ENCODE measurements around the gene SMYD3.
"Not testable (repeated sequence)": the region's sequence is repeated elsewhere in the genome, so short reads cannot be mapped to it uniquely, and the experiment has no call there.

Gene SMYD3

DNA sequence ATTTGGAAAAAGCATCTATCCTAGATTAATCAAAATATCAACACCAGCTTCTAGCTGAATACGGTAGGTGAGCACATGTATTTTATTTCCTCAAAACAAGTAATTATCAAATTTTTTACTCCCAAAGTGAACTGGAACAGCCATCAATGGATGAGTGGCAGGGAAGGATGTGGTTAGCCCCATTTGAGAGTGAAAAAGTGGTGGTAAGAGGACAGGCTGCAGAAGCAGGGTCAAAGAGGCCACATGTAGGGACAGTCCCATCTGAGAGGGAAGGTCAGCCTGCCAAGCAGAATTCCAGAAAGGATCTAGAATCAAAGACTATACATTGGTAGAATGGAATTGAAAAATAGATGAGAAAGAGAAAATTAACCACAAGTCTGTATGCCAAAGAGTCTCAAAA lies 163.8 kb downstream of the SMYD3 start:
- DNase-seq: no peak

DNA sequence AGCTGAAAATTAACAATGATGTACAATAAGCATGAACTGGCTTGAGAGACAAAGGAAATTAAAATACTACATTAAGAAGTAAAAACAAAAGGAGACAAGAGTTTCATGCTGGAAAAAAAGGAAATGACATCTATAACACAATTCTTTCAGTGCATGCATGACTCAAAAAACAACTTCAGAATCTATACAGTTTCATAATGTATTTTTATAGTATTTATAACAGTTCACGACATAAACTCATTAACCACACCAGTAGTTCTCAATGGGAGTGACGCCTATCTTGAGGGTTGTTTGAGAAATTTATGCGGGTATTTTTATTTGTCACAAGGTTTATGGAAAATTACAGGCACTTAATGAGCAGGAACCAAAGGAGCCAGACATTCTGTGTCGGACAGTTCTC lies 168.5 kb downstream of the SMYD3 start:
- no peak for DNase-seq

DNA sequence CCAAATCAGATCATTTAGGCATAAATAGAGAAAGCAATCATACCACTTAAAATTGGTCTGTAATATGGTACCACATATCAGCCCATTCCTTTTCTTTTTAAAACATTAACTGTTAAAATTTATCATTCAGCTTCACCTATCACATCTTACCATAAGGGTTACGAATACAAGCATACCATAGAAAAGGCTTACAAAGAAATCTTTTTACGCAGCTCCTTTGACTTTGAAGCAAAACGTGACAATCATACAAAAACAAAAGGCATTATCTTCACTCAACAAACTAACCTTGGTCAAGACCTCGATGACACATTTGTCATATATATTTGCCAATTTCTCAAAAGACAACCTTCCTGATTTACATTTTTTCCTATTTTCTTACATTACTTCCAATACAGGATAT lies 169.0 kb downstream of the SMYD3 start:
- DNase-seq: no peak

DNA sequence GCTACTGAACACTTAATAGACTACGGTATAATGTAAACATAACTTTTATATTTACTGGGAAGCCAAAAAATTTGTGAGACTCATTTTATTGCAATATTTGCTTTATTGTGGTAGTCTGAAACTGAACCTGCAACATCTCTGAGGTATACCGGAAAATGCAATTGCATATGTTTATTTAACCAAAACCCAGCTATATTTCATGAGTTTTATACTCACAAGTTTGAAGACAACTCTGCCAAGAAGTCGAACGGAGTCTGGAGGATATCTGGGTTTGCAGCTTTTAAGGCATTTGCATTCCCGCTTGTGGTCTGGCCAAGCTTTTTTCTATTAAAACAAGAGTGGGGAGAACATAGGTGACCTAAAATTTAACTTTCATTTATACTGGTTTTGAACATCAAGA lies 171.9 kb downstream of the SMYD3 start:
- DNase-seq: no peak

DNA sequence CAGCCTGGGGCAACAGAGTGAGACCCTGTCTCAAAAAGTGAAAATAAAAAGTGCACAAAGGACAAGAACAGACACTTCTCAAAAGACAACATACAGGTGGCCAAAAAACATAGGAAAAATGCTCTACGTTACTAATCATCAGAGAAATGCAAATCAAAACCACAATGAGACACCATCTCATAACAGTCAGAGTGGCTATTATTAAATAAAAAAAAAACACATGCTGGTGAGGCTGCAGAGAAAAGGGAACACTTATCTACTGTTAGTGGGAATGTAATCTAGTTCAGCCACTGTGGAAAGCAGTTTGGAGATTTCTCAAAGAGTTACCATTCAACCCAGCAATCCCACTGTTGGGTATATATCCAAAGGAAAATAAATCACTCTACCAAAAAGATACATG lies 173.2 kb downstream of the SMYD3 start:
- DNase-seq: no peak

DNA sequence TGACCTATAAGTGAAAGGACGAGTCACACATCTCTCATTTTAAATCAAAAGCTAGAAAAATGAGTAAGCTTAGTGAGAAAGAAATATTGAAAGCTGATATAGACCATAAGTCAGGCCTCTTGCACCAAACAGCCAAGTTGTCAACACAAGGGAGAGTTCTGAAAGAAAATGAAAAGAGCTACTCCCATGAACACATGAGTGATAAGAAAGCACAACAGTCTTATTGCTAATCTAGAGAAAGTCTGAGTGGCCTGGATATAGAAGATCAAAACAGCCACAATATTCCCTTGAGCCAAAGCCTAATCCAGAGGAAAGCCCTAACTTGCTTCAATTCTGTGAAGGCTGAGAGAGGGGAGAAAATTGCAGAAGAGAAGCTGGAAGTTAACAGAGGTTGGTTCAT lies 175.0 kb downstream of the SMYD3 start:
- DNase-seq: no peak

GRCh38 chr1:246329900-246330299 lies 177.2 kb downstream of the SMYD3 start:
- DNase-seq: no peak

- not testable (repeated sequence) for DNase-seq
These were observed 177.8 kb downstream of the SMYD3 start for GRCh38 chr1:246329292-246329691.

- no peak for DNase-seq
These were observed 182.4 kb downstream of the SMYD3 start for GRCh38 chr1:246324711-246325110.

GRCh38 chr1:246324033-246324432 lies 183.0 kb downstream of the SMYD3 start:
- DNase-seq: not testable (repeated sequence)

GRCh38 chr1:246320286-246320685 lies 186.8 kb downstream of the SMYD3 start:
- no peak for DNase-seq

GRCh38 chr1:246319083-246319714 lies 187.9 kb downstream of the SMYD3 start:
- DNase-seq: no peak

- no peak for DNase-seq
These were observed 188.5 kb downstream of the SMYD3 start for GRCh38 chr1:246318622-246319021.

GRCh38 chr1:246318036-246318359 lies 189.1 kb downstream of the SMYD3 start:
- DNase-seq: no peak

DNA sequence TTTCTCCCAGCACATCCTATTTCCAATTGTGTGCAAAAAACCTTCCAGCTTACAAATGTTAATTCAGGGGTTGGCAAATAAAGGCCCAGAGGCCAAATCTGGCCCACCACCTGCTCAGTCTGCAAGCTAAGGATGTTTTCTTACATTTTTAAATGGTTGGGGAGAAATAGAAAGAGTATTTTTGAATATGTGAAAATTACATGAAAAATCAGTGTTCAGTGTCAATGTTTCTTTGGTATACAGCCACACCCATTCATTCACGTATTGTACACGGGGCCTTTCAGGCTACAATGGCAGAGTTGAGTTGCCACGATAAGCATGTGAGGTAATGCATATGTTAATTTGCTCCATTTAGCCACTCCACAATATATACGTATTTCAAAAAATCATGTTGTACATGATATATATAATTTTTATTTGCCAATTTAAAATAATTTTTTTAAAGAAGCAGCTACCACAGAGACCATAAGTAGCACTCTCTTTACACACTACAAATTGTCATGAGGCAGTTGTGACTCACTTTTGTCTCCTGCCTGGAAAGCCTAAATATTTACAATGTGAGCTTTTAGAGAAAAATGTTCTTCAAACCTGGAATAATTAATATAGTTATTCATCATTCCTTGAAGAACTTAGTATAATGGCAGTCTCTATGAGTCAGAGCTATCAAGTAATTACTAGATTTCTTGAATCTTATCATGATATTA lies 189.6 kb downstream of the SMYD3 start:
- DNase-seq: no peak

- no peak for DNase-seq
These were observed 195.6 kb downstream of the SMYD3 start for GRCh38 chr1:246311461-246311860.

DNA sequence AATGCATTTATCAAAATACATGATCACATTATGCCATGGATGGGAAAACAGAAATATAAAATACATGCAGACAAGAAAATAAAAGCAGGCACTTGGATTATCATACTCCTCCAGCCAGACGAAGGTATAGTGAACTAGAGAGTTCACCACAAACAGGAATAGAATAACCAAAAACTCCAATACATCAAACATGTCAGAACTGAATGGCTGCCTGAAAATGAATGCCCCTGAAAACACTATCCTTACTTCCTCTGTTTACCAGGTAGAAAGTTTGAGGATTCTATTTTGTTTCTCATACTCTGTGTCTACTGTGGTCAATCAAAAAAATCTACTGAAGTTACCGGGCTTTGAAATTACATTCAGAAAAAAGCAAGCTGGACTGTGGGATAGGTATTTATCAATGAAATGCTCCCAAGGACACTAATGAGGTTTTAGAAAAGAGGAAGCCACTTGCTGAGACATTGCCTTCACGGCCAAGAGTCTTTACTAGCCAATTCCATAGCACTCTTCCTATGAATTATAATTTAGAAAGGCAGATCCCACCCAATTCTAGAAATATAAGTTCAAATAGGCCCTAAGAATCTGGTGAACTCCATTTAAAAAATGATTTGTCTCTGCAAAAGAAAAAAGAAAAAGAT lies 197.7 kb downstream of the SMYD3 start:
- DNase-seq: no peak

DNA sequence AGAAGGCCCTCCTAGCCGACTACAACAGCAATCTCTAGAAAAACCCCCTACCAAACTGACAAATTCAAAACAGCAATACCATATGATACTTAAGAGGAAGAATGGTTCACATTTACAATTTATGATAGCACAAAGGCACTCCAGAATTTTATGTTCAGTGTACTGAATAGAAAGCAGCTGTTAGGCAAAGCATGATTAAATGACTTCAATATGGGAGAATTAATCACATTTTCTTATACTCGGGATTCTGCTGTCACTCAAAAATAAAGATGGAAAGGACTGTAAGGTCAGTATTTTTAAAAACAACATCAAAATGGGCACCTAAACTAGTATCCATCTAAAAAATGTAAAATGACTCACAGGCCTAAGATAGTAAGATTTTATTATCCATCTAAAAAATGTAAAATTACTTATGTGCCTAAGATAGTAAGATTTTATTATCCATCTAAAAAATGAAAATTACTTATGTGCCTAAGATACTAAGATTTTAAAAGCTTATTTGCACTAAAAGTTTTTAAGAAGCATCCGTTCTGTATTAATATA lies 198.5 kb downstream of the SMYD3 start:
- DNase-seq: no peak

GRCh38 chr1:246306415-246307037 lies 200.6 kb downstream of the SMYD3 start:
- DNase-seq: no peak

- DNase-seq: no peak
These were observed 202.4 kb downstream of the SMYD3 start for GRCh38 chr1:246304484-246305259.

DNA sequence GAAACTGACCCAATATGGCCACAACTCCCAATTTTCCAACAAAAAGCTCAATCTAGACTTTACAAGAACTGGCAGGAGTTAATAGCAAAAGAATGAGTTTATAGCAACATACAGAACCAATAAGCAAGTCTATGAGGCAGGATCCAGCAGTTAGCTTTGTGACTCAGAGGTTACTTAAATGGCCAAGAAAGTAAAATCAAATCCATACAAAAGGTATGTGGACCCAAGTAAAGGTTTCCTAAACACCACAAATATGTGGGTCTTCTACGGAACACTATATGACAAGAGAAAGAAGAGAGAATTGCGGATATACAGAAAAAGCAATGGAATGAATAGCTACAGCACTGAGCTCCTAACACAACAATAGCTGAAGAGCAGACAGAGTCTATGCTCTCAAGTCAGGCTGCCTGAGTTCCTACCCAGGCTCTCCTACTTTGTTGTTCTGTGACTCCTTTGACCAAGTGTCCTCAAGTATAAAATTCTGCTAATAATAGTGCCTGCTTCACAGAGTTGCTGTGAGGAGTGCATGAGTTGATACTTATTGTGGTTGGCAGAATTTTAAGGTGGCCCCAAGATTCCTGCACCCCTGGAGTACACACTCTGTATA lies 204.3 kb downstream of the SMYD3 start:
- no peak for DNase-seq

DNA sequence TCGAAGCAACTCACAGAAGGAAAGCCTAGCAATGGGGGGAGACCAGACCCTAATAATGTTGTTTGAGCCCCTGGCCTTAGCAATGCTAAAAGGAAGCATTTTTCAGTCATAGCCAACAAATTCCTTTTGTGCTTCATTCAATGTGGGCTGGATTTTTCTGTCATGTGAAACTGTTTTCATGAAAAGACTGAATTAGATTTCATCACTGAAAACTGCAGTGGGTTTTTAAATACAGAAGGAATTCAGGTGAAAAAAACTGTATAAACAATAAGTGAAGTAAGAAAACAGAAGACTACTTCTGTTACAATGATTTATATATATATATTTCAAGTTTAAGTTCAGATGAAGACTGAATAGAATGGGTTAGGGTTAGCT lies 204.8 kb downstream of the SMYD3 start:
- DNase-seq: no peak
